Progenitor cell of endocrine pancreas (in vitro differentiated cells): ENCODE measurements around the gene APOE. TPM values are rescaled to one million over a fixed set of nuclear protein-coding genes. Genes with fewer than 3 reads are reported as not detected.
A peak's percentile ranks its signal among the peaks of the same experiment; 100 is the strongest.

ENCODE experiments used
- DNase-seq: peaks from one replicate; pipeline ENCODE4 v3.0.0; 2021; ENCODE audit warnings: low spot score; ENCODE audit not compliant: unreplicated experiment
- H3K27ac Mint-ChIP-seq: 2 replicates; pipeline ENCODE4 v1.8.0; 2021; ENCODE audit warnings: mild to moderate bottlenecking, moderate library complexity, mixed read lengths
- H3K27me3 Mint-ChIP-seq: 2 replicates; pipeline ENCODE4 v1.8.0; 2021; ENCODE audit warnings: mixed read lengths
- H3K36me3 Mint-ChIP-seq: 2 replicates; pipeline ENCODE4 v1.8.0; 2022; ENCODE audit warnings: mixed read lengths; ENCODE audit not compliant: insufficient read depth
- H3K4me1 Mint-ChIP-seq: 2 replicates; pipeline ENCODE4 v1.8.0; 2021; ENCODE audit warnings: low read depth, mixed read lengths
- H3K4me3 Mint-ChIP-seq: 2 replicates; pipeline ENCODE4 v1.8.0; 2021; ENCODE audit warnings: low read depth, mild to moderate bottlenecking, moderate library complexity, mixed read lengths
- H3K9me3 Mint-ChIP-seq: 2 replicates; pipeline ENCODE4 v1.8.0; 2021; ENCODE audit warnings: low read depth, mixed read lengths
- CTCF ChIP-seq: fragments of 200-600 bp; sonication (generic); IDR thresholded peaks from one replicate; pipeline ENCODE4 v1.5.0; 2021; ENCODE audit warnings: antibody characterized with exemption, mild to moderate bottlenecking; ENCODE audit not compliant: unreplicated experiment
- total RNA-seq: library from RNA; stranded (reverse); gene quantifications from 2 replicates; pipeline ENCODE4 v1.2.1, GENCODE V29; 2021

Gene APOE
- total RNA-seq, 1 donor from 2014 or later, result 198 TPM

GRCh38 chr19:44891016-44891882, 14.3 kb upstream of the APOE start, which contains the start of gene TOMM40:
Gene TOMM40, plus strand, starts transcription at chr19:44891254. Its CDS starts 162 bp downstream, at chr19:44891416.
- peak within 1 kb of the TSS; percentile 97 for H3K27ac Mint-ChIP-seq
- TF ChIP-seq CTCF, result peak; percentile 21
- peak; percentile 22 for DNase-seq
- H3K27me3 Mint-ChIP-seq, result no peaks in the 10 kb centered on the region
- peaks cover 31% of the 10 kb centered on the region for H3K36me3 Mint-ChIP-seq
- peaks cover 17% of the 10 kb centered on the region for H3K4me1 Mint-ChIP-seq
- peak within 1 kb of the TSS; percentile 82 for H3K4me3 Mint-ChIP-seq
- no peaks in the 10 kb centered on the region for H3K9me3 Mint-ChIP-seq

- Mint-ChIP-seq H3K36me3 (peaks cover 24% of the 10 kb centered on the region), H3K9me3 (no peaks in the 10 kb centered on the region), H3K27ac (no peak overlapping the region), H3K27me3 (no peaks in the 10 kb centered on the region), H3K4me3 (peak overlapping the region; percentile 82), H3K4me1 (peaks cover 17% of the 10 kb centered on the region)
- DNase-seq, result no peak
- no peak for TF ChIP-seq CTCF
These were observed 12.7 kb upstream of the APOE start for GRCh38 chr19:44892932-44893331.

GRCh38 chr19:44893332-44894051, 12.1 kb upstream of the APOE start:
- no peak for TF ChIP-seq CTCF
- H3K27me3 Mint-ChIP-seq, result no peaks in the 10 kb centered on the region
- peaks cover 20% of the 10 kb centered on the region for H3K36me3 Mint-ChIP-seq
- peaks cover 17% of the 10 kb centered on the region for H3K4me1 Mint-ChIP-seq
- DNase-seq, result no peak
- no peak overlapping the region for H3K27ac Mint-ChIP-seq
- H3K4me3 Mint-ChIP-seq, result peak overlapping the region; percentile 82
- H3K9me3 Mint-ChIP-seq, result no peaks in the 10 kb centered on the region

- Mint-ChIP-seq H3K4me1 (peaks cover 17% of the 10 kb centered on the region), H3K4me3 (no peak overlapping the region), H3K9me3 (no peaks in the 10 kb centered on the region), H3K36me3 (peaks cover 19% of the 10 kb centered on the region), H3K27ac (no peak overlapping the region), H3K27me3 (no peaks in the 10 kb centered on the region)
- DNase-seq, result no peak
- TF ChIP-seq CTCF, result no peak
These were observed 11.6 kb upstream of the APOE start for GRCh38 chr19:44894052-44894400.

GRCh38 chr19:44894946-44895345, 10.7 kb upstream of the APOE start:
- Mint-ChIP-seq H3K27ac (no peak overlapping the region), H3K9me3 (no peaks in the 10 kb centered on the region), H3K4me3 (no peak overlapping the region), H3K4me1 (peaks cover 16% of the 10 kb centered on the region), H3K27me3 (no peaks in the 10 kb centered on the region), H3K36me3 (peaks cover 19% of the 10 kb centered on the region)
- no peak for TF ChIP-seq CTCF
- DNase-seq, result no peak
